PC-3 (cell line): ENCODE measurements around the gene L3MBTL4. TPM values are rescaled to one million over a fixed set of nuclear protein-coding genes. Genes with fewer than 3 reads are reported as not detected.
"Not testable (repeated sequence)": the region's sequence is repeated elsewhere in the genome, so short reads cannot be mapped to it uniquely, and the experiment has no call there.

Experiments
- ATAC-seq: fragments of 200-7000 bp; cut with Tn5 transposase; 2 replicates; pipeline ENCODE4 v1.9.1; 2020; ENCODE audit warnings: mild to moderate bottlenecking, moderate library complexity
- BruUV-seq: library from RNA; stranded (reverse); fragments of 400-500 nt; replicated peaks from 2 replicates; lab custom pipeline; 2021; lab: Mats Ljungman, UMichigan
- CTCF ChIA-PET: fragments of 300-600 bp; sonication (Branson Sonifier 250); formaldehyde crosslinking; loops from one replicate; lab custom pipeline; 2022; ENCODE audit warnings: antibody characterized with exemption; lab: Charles Lee
- POLR2A ChIA-PET: fragments of 300-600 bp; sonication (Branson Sonifier 250); formaldehyde crosslinking; loops from one replicate; lab custom pipeline; 2022; ENCODE audit warnings: antibody characterized with exemption; ENCODE audit not compliant: unreplicated experiment; lab: Charles Lee
- DNase-seq: peaks from one replicate; pipeline ENCODE4 v3.0.0-alpha.2; 2015
- H2AFZ ChIP-seq: fragments of 300-600 bp; sonication (generic); 2 replicates; pipeline ENCODE4 v1.6.0; 2016; ENCODE audit warnings: antibody characterized with exemption, low read length
- H3F3A ChIP-seq: fragments of 300-600 bp; sonication (generic); one replicate; pipeline ENCODE4 v1.6.0; 2017; ENCODE audit warnings: antibody characterized with exemption, low read length, control low read depth, mild to moderate bottlenecking; ENCODE audit not compliant: unreplicated experiment
- H3K27ac ChIP-seq: fragments of 300-600 bp; sonication (generic); 2 replicates; pipeline ENCODE4 v1.5.1; 2016; ENCODE audit warnings: mild to moderate bottlenecking, low read length
- H3K27me3 ChIP-seq: fragments of 300-600 bp; sonication (generic); 2 replicates; pipeline ENCODE4 v1.6.1; 2016; ENCODE audit warnings: low read length, mixed read lengths
- H3K36me3 ChIP-seq: fragments of 300-600 bp; sonication (generic); 2 replicates; pipeline ENCODE4 v1.6.1; 2016; ENCODE audit warnings: low read depth, mixed run types, low read length, mixed read lengths
- H3K4me1 ChIP-seq: fragments of 300-600 bp; sonication (generic); 2 replicates; pipeline ENCODE4 v1.5.1; 2016; ENCODE audit warnings: low read length; ENCODE audit not compliant: insufficient read depth
- H3K4me2 ChIP-seq: fragments of 300-600 bp; sonication (generic); 2 replicates; pipeline ENCODE4 v1.6.0; 2016; ENCODE audit warnings: low read length
- H3K4me3 ChIP-seq: fragments of 300-600 bp; sonication (generic); 2 replicates; pipeline ENCODE4 v1.5.1; 2016; ENCODE audit warnings: mild to moderate bottlenecking, low read length, mixed read lengths
- H3K79me2 ChIP-seq: fragments of 300-600 bp; sonication (generic); 2 replicates; pipeline ENCODE4 v1.6.1; 2017; ENCODE audit warnings: low read length, mixed read lengths
- H3K9ac ChIP-seq: fragments of 300-600 bp; sonication (generic); 2 replicates; pipeline ENCODE4 v1.6.0; 2016; ENCODE audit warnings: mild to moderate bottlenecking, low read length
- H3K9me2 ChIP-seq: fragments of 300-600 bp; sonication (generic); replicated peaks from 2 replicates; pipeline ENCODE4 v1.6.1; 2016; ENCODE audit warnings: mixed run types, low read length, mixed read lengths
- H3K9me3 ChIP-seq: fragments of 300-600 bp; sonication (generic); 2 replicates; pipeline ENCODE4 v1.6.1; 2016; ENCODE audit warnings: low read length, mixed read lengths
- H4K20me1 ChIP-seq: fragments of 300-600 bp; sonication (generic); 2 replicates; pipeline ENCODE4 v1.6.1; 2016; ENCODE audit warnings: low read length, mixed read lengths
- CTCF ChIP-seq: fragments of 300-600 bp; sonication (generic); conservative IDR thresholded peaks from 2 replicates; pipeline ENCODE4 v1.5.1; 2017; ENCODE audit warnings: antibody characterized with exemption, low read depth, mild to moderate bottlenecking, low read length
- EZH2 ChIP-seq: fragments of 300-600 bp; sonication (generic); IDR thresholded peaks from one replicate; pipeline ENCODE4 v1.6.1; 2017; ENCODE audit warnings: antibody characterized with exemption, mild to moderate bottlenecking, low read length; ENCODE audit not compliant: unreplicated experiment
- EZH2phosphoT487 ChIP-seq: fragments of 300-600 bp; sonication (generic); IDR thresholded peaks from 2 replicates; pipeline ENCODE4 v1.6.1; 2018; ENCODE audit warnings: mild to moderate bottlenecking, antibody characterized with exemption, low read length, borderline replicate concordance
- intact Hi-C: fragments of 100-400 bp; cut with micrococcal nuclease; formaldehyde crosslinking; loops from 2 replicates; pipeline ENCODE4 v1.9.0; 2023
- total RNA-seq: library from RNA; depleted of rRNA; stranded (reverse); fragments of >200 nt; gene quantifications from 2 replicates; pipeline ENCODE4 v1.2.3, GENCODE V29; 2014

Gene L3MBTL4
- total RNA-seq, 1 experiment from 2014 or later: 0.47 TPM

GRCh38 chr18:6194640-6195039, 220.1 kb downstream of the L3MBTL4 start:
- CTCF ChIA-PET: no interaction called here
- Histone ChIP-seq H3K4me2 (no peak overlapping the region), H3K27ac (no peak overlapping the region), H3K4me1 (no peaks in the 10 kb centered on the region), H3K27me3 (no peaks in the 10 kb centered on the region), H3K9me3 (no peaks in the 10 kb centered on the region), H3F3A (no peaks in the 10 kb centered on the region), H3K79me2 (no peaks in the 10 kb centered on the region), H2AFZ (no peak overlapping the region), H3K9me2 (no peaks in the 10 kb centered on the region), H3K9ac (no peak overlapping the region), H4K20me1 (no peaks in the 10 kb centered on the region), H3K36me3 (no peaks in the 10 kb centered on the region), H3K4me3 (no peak overlapping the region)
- POLR2A ChIA-PET: no interaction called here
- TF ChIP-seq CTCF (no peak), EZH2 (no peak), EZH2phosphoT487 (no peak)
- intact Hi-C loops: no loop called here
- ATAC-seq (no peak), DNase-seq (no peak)
- BruUV-seq: no TSS peak

- H3K27me3 ChIP-seq, H3K79me2 ChIP-seq, H2AFZ ChIP-seq, intact Hi-C loops, CTCF ChIA-PET, ATAC-seq, H3K27ac ChIP-seq, H4K20me1 ChIP-seq, H3F3A ChIP-seq, H3K4me1 ChIP-seq, H3K4me3 ChIP-seq, DNase-seq, H3K9ac ChIP-seq, H3K4me2 ChIP-seq, BruUV-seq, H3K36me3 ChIP-seq, H3K9me3 ChIP-seq, POLR2A ChIA-PET, H3K9me2 ChIP-seq: not testable (repeated sequence)
Observed at GRCh38 chr18:6185782-6186181, 228.9 kb downstream of the L3MBTL4 start.

GRCh38 chr18:6174983-6175745, 239.5 kb downstream of the L3MBTL4 start:
- Histone ChIP-seq H2AFZ (no peak overlapping the region), H3K9me3 (no peaks in the 10 kb centered on the region), H4K20me1 (no peaks in the 10 kb centered on the region), H3K79me2 (no peaks in the 10 kb centered on the region), H3K27me3 (no peaks in the 10 kb centered on the region), H3K4me3 (no peak overlapping the region), H3K27ac (no peak overlapping the region), H3K36me3 (no peaks in the 10 kb centered on the region), H3F3A (no peaks in the 10 kb centered on the region), H3K4me1 (no peaks in the 10 kb centered on the region), H3K4me2 (no peak overlapping the region), H3K9ac (no peak overlapping the region), H3K9me2 (no peaks in the 10 kb centered on the region)
- POLR2A ChIA-PET: no interaction called here
- DNase-seq: no peak
- no peak for TF ChIP-seq CTCF
- no peak for TF ChIP-seq EZH2phosphoT487
- TF ChIP-seq EZH2: no peak
- intact Hi-C loops: no loop called here
- no peak for ATAC-seq
- CTCF ChIA-PET: no interaction called here
- BruUV-seq: no TSS peak
